Measurements from ENCODE around the gene FBN2.

Gene FBN2

DNA sequence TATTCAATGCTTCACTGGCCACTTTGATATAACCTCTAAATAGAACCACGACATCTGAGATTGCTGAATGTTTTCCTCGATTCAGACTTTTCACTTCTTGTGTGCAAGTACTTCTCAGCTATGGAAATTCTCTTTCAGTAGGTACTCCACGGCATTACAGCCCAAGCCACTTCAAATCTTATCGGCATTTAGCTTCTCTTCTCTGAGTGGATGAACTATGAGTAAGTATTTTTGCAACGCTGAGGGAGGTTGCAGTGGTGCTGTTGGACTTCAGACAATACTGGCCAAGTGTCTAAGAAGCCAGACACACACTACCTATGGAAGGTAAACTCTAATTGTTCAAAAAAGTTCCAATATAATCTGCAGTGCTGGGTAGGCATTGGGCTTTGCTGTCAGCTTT, 60.1 kb downstream of the FBN2 start (continued):
- TF ChIP-seq, protein P1, sequence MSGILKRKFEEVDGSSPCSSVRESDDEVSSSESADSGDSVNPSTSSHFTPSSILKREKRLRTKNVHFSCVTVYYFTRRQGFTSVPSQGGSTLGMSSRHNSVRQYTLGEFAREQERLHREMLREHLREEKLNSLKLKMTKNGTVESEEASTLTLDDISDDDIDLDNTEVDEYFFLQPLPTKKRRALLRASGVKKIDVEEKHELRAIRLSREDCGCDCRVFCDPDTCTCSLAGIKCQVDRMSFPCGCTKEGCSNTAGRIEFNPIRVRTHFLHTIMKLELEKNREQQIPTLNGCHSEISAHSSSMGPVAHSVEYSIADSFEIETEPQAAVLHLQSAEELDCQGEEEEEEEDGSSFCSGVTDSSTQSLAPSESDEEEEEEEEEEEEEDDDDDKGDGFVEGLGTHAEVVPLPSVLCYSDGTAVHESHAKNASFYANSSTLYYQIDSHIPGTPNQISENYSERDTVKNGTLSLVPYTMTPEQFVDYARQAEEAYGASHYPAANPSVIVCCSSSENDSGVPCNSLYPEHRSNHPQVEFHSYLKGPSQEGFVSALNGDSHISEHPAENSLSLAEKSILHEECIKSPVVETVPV (CRISPR knock-in tag; IDR thresholded peaks at IDR 0.05) = no peak
- TF ChIP-seq OSR1 (CRISPR knock-in tag; IDR thresholded peaks at IDR 0.05) = no peak

DNA sequence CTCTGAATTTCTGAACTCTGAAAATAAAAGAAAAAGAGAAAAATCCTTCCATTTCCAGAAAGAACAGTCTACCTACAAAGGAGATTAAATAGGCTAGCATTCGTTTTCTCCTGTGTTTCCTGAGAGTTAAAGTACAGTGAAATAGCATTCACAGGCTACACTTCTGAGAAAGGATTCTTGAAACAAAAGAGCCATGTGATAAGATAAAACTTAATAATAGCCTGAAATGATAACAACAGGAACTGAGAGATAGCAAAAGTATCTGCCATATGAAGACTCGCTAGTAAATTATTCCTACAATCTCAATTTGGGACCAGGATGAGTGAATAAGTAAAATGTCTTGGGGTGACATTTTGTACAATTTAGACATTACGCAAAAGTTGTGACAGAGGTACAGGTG, 62.4 kb downstream of the FBN2 start:
- no peak for ATAC-seq
- no peak for TF ChIP-seq ESRRG (CRISPR knock-in tag; IDR thresholded peaks at IDR 0.05)
- no peak for TF ChIP-seq ARNTL (CRISPR knock-in tag; IDR thresholded peaks at IDR 0.05; ENCODE audit: borderline replicate concordance, low read depth)
- no peak for TF ChIP-seq ZNF565 (CRISPR knock-in tag; conservative IDR thresholded peaks at IDR 0.05; ENCODE audit: low read depth)
- TF ChIP-seq BACH2 (CRISPR knock-in tag; IDR thresholded peaks at IDR 0.05; ENCODE audit: borderline replicate concordance) = no peak
- no peak for TF ChIP-seq SNAI2 (CRISPR knock-in tag; IDR thresholded peaks at IDR 0.05)
- no peak for TF ChIP-seq PPARA (CRISPR knock-in tag; IDR thresholded peaks at IDR 0.05; ENCODE audit: borderline replicate concordance)
- no peak for TF ChIP-seq ZNF70 (CRISPR knock-in tag; IDR thresholded peaks at IDR 0.05)
- TF ChIP-seq CSDC2 (CRISPR knock-in tag; IDR thresholded peaks at IDR 0.05) = no peak
- TF ChIP-seq, protein P2, sequence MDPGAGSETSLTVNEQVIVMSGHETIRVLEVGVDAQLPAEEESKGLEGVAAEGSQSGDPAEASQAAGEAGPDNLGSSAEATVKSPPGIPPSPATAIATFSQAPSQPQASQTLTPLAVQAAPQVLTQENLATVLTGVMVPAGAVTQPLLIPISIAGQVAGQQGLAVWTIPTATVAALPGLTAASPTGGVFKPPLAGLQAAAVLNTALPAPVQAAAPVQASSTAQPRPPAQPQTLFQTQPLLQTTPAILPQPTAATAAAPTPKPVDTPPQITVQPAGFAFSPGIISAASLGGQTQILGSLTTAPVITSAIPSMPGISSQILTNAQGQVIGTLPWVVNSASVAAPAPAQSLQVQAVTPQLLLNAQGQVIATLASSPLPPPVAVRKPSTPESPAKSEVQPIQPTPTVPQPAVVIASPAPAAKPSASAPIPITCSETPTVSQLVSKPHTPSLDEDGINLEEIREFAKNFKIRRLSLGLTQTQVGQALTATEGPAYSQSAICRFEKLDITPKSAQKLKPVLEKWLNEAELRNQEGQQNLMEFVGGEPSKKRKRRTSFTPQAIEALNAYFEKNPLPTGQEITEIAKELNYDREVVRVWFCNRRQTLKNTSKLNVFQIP (CRISPR knock-in tag; IDR thresholded peaks at IDR 0.05; ENCODE audit: borderline replicate concordance, low read depth) = no peak
- TF ChIP-seq, protein P1 (CRISPR knock-in tag; IDR thresholded peaks at IDR 0.05) = no peak
- TF ChIP-seq ZFP3 (CRISPR knock-in tag; IDR thresholded peaks at IDR 0.05) = no peak
- no peak for TF ChIP-seq RARB (CRISPR knock-in tag; IDR thresholded peaks at IDR 0.05)
- TF ChIP-seq ISL1 (CRISPR knock-in tag; IDR thresholded peaks at IDR 0.05) = no peak
- TF ChIP-seq ZC3H10 (CRISPR knock-in tag; IDR thresholded peaks at IDR 0.05) = no peak
- no peak for TF ChIP-seq ZFP30 (CRISPR knock-in tag; IDR thresholded peaks at IDR 0.05)
- no peak for TF ChIP-seq TOX (CRISPR knock-in tag; IDR thresholded peaks at IDR 0.05; ENCODE audit: borderline replicate concordance)
- TF ChIP-seq, protein P3, sequence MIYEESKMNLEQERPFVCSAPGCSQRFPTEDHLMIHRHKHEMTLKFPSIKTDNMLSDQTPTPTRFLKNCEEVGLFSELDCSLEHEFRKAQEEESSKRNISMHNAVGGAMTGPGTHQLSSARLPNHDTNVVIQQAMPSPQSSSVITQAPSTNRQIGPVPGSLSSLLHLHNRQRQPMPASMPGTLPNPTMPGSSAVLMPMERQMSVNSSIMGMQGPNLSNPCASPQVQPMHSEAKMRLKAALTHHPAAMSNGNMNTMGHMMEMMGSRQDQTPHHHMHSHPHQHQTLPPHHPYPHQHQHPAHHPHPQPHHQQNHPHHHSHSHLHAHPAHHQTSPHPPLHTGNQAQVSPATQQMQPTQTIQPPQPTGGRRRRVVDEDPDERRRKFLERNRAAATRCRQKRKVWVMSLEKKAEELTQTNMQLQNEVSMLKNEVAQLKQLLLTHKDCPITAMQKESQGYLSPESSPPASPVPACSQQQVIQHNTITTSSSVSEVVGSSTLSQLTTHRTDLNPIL (CRISPR knock-in tag; IDR thresholded peaks at IDR 0.05; ENCODE audit: low read depth) = no peak
- no peak for TF ChIP-seq GLIS3 (CRISPR knock-in tag; IDR thresholded peaks at IDR 0.05)
- TF ChIP-seq OSR1 (CRISPR knock-in tag; IDR thresholded peaks at IDR 0.05) = no peak

DNA sequence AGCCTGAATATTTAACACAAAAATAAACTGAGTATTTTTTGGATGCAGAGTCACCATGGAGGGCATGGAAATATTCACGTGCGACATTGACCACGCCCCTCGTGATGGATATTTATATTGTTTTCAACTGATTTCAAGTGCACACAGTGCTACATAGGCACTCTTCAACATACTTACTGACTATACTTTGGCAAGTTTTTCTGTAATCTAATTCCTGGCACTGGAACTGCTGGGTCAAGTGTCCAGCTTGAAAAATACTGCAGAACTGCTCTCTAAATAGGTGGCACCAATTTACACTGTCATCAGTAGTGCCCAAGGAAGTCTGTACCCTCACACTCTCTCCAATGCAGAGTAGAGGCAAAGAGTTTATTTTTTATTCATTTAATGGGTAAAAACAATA, 65.1 kb downstream of the FBN2 start:
- no peak for ATAC-seq
- TF ChIP-seq, protein P4, sequence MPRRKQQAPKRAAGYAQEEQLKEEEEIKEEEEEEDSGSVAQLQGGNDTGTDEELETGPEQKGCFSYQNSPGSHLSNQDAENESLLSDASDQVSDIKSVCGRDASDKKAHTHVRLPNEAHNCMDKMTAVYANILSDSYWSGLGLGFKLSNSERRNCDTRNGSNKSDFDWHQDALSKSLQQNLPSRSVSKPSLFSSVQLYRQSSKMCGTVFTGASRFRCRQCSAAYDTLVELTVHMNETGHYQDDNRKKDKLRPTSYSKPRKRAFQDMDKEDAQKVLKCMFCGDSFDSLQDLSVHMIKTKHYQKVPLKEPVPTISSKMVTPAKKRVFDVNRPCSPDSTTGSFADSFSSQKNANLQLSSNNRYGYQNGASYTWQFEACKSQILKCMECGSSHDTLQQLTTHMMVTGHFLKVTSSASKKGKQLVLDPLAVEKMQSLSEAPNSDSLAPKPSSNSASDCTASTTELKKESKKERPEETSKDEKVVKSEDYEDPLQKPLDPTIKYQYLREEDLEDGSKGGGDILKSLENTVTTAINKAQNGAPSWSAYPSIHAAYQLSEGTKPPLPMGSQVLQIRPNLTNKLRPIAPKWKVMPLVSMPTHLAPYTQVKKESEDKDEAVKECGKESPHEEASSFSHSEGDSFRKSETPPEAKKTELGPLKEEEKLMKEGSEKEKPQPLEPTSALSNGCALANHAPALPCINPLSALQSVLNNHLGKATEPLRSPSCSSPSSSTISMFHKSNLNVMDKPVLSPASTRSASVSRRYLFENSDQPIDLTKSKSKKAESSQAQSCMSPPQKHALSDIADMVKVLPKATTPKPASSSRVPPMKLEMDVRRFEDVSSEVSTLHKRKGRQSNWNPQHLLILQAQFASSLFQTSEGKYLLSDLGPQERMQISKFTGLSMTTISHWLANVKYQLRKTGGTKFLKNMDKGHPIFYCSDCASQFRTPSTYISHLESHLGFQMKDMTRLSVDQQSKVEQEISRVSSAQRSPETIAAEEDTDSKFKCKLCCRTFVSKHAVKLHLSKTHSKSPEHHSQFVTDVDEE (CRISPR knock-in tag; IDR thresholded peaks at IDR 0.05) = no peak
- TF ChIP-seq, protein P2 (CRISPR knock-in tag; IDR thresholded peaks at IDR 0.05; ENCODE audit: borderline replicate concordance, low read depth) = no peak
- TF ChIP-seq ZFP3 (CRISPR knock-in tag; IDR thresholded peaks at IDR 0.05) (no peak), ZFP30 (CRISPR knock-in tag; IDR thresholded peaks at IDR 0.05) (no peak), ESRRG (CRISPR knock-in tag; IDR thresholded peaks at IDR 0.05) (no peak), GLIS3 (CRISPR knock-in tag; IDR thresholded peaks at IDR 0.05) (no peak)
- TF ChIP-seq, protein P1 (CRISPR knock-in tag; IDR thresholded peaks at IDR 0.05) = no peak
- TF ChIP-seq, protein P3 (CRISPR knock-in tag; IDR thresholded peaks at IDR 0.05; ENCODE audit: low read depth) = no peak

Measured in SK-N-SH treated with all-trans-retinoic acid at 6 μM for 48 hours (cell line).